ENCODE measurements around the gene CD44. TPM values are rescaled to one million over a fixed set of nuclear protein-coding genes. Genes with fewer than 3 reads are reported as not detected.

CD44 gene
- total RNA-seq, 1 donor from 2014 or later: 0.65 TPM

DNA sequence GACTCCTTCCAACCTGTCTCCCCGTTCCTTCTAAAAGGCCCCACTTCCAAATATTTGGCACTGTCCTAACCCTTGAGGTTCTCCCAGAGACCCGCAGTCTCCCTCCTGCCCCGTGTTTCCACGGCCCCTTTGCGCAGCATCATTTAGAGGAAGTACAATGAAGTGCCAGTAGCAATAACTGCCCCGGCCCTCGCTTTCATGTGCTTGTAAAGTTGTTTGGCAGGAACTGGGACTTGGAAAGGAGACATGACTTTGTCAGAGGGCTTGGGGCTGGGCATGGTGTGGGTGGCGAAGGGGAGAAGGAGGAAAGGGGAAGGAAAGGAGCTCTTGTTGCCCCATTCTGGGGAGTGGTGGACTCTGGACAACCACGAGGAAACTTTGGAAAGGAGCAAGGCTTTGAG lies 2.6 kb downstream of the CD44 start:
- Mint-ChIP-seq H3K27ac (ENCODE audit: unreplicated experiment) (no peak overlapping the region), H3K4me3 (no peak overlapping the region), H3K36me3 (ENCODE audit: low read depth) (peaks cover 4% of the 10 kb centered on the region), H3K4me1 (peaks cover 13% of the 10 kb centered on the region), H3K27me3 (ENCODE audit: low read depth) (peaks cover 63% of the 10 kb centered on the region), H3K9me3 (no peaks in the 10 kb centered on the region)
- TF ChIP-seq, protein P1, sequence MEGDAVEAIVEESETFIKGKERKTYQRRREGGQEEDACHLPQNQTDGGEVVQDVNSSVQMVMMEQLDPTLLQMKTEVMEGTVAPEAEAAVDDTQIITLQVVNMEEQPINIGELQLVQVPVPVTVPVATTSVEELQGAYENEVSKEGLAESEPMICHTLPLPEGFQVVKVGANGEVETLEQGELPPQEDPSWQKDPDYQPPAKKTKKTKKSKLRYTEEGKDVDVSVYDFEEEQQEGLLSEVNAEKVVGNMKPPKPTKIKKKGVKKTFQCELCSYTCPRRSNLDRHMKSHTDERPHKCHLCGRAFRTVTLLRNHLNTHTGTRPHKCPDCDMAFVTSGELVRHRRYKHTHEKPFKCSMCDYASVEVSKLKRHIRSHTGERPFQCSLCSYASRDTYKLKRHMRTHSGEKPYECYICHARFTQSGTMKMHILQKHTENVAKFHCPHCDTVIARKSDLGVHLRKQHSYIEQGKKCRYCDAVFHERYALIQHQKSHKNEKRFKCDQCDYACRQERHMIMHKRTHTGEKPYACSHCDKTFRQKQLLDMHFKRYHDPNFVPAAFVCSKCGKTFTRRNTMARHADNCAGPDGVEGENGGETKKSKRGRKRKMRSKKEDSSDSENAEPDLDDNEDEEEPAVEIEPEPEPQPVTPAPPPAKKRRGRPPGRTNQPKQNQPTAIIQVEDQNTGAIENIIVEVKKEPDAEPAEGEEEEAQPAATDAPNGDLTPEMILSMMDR (conservative IDR thresholded peaks at IDR 0.05): no peak
- DNase-seq (ENCODE audit: low read depth, low spot score): no peak

DNA sequence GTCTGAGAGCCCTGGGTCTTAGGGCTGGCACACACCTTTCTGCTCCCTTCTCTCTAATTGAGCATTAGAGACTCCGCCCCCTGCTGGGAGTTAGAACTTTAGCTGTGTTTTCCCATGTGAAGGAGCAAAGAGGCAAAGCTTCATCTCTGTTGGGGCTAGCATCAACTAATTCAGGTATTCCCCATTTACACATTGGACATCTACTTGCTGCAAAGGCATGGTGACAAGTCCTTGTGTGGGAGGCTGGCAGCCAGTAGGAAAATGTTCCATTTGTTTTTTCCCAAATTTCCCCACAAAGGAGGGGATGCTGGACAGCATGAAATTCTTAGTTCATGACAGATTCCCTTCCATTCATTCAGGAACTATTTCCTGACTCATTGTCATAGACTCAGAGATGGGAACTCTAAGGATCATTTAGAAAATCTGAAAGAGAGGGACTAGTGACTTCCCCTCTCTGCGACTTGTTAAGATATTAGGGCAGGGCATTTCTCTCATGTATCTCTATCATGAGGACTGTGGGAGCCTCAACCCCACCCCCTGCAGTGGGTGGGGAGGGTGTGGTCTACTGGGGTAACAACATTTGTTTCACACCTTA lies 3.6 kb downstream of the CD44 start:
- peaks cover 4% of the 10 kb centered on the region for H3K36me3 Mint-ChIP-seq (ENCODE audit: low read depth)
- H3K27me3 Mint-ChIP-seq (ENCODE audit: low read depth): peaks cover 55% of the 10 kb centered on the region
- H3K9me3 Mint-ChIP-seq: no peaks in the 10 kb centered on the region
- TF ChIP-seq, protein P1 (conservative IDR thresholded peaks at IDR 0.05): no peak
- no peak for DNase-seq (ENCODE audit: low read depth, low spot score)
- H3K27ac Mint-ChIP-seq (ENCODE audit: unreplicated experiment): no peak overlapping the region
- H3K4me3 Mint-ChIP-seq: no peak overlapping the region
- peaks cover 13% of the 10 kb centered on the region for H3K4me1 Mint-ChIP-seq

DNA sequence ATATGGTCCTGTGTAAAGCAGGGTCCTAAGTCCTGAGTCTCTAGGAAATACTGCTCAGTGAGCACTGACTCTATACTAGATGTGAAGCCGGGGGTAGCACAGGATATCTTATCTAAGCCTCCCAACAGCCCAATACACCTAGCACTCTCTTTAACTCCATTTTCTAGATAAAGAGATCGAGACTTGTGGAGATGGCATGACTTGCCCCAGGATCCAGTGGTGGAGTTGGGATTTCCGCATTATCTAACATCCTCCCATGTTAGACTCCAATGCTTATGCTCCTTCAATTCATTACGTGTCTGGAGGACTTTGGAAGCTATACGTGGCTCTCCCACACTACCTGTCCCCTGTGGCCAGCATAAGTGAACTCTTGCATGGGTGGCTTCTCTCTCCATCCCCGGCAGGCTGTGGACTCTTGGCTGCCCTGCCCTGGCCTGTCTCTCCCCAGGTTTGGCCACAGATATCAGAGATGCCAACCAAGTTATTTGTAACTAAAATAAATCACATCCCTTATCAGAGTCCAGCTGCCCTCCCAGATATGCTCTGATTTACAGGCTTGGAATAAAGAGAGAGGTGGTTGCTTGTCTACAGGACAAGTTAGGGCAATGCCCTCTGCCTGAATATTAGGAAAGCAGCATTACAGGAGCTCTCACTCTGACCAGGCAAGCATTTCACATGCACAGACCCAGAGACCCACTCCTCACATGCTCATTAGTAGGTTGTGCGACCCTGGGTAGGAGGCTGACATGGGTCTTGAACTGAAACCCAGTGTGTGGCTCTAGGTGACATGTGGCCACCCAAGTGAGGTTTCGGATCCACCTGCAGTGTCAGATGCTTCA lies 4.5 kb downstream of the CD44 start:
- TF ChIP-seq, protein P1 (conservative IDR thresholded peaks at IDR 0.05): no peak
- H3K4me3 Mint-ChIP-seq: no peak overlapping the region
- no peak overlapping the region for H3K27ac Mint-ChIP-seq (ENCODE audit: unreplicated experiment)
- H3K36me3 Mint-ChIP-seq (ENCODE audit: low read depth): no peaks in the 10 kb centered on the region
- DNase-seq (ENCODE audit: low read depth, low spot score): no peak
- no peaks in the 10 kb centered on the region for H3K9me3 Mint-ChIP-seq
- H3K27me3 Mint-ChIP-seq (ENCODE audit: low read depth): peaks cover 46% of the 10 kb centered on the region
- H3K4me1 Mint-ChIP-seq: peaks cover 7% of the 10 kb centered on the region

DNA sequence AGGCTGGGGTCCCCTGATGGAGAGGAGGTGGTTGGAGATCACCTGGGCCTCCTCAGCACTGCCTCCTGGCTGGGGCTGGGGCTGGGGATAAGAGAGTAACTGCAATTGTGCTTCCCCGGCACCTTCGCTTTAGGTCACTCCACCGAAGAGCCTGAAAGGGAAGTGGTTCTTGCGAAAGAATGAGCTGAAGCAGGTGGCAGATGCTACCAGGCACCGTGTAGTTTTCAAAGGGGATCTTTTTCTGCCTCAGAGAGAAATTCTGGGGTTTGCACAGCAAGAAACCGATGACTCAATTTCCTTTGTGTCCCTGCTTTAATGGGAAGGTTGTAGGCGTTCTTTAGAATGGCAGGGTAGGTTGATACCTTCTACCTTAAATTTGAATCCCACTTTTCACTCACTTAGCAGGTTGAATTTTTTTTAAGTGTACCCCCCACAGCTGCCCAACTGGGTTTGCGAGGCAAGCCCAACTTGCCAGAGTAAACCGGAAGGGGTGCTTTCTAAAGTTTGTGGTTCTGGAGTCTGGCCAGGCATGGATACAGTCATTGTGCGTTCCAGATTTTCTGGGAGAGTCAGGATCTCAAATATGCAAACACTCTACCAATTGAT lies 5.3 kb downstream of the CD44 start:
- TF ChIP-seq, protein P1 (conservative IDR thresholded peaks at IDR 0.05): no peak
- Mint-ChIP-seq H3K27ac (ENCODE audit: unreplicated experiment) (no peak overlapping the region), H3K4me3 (no peak overlapping the region), H3K36me3 (ENCODE audit: low read depth) (no peaks in the 10 kb centered on the region), H3K9me3 (no peaks in the 10 kb centered on the region), H3K27me3 (ENCODE audit: low read depth) (peaks cover 38% of the 10 kb centered on the region), H3K4me1 (peaks cover 4% of the 10 kb centered on the region)
- no peak for DNase-seq (ENCODE audit: low read depth, low spot score)

DNA sequence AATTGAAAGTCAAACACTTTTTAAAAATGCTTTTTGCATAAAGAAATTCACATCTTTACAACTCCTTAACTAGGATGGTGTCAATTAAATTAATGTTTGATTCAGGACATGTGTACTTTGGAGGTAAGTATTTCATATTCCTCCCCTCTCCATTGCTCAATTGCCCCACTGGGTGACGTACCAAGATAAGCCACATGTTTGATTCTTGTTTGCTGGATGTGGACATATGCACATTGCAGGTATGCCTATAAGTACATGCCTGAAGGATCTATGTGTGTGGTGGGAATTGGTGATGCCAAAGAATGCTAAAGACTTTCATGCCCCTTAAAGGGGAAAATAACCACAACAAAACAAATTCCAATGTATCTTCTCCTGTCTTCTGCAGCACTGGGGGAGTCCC lies 5.8 kb downstream of the CD44 start:
- H3K27me3 Mint-ChIP-seq (ENCODE audit: low read depth): peaks cover 33% of the 10 kb centered on the region
- no peaks in the 10 kb centered on the region for H3K36me3 Mint-ChIP-seq (ENCODE audit: low read depth)
- H3K9me3 Mint-ChIP-seq: no peaks in the 10 kb centered on the region
- no peak for DNase-seq (ENCODE audit: low read depth, low spot score)
- no peaks in the 10 kb centered on the region for H3K4me1 Mint-ChIP-seq
- no peak overlapping the region for H3K4me3 Mint-ChIP-seq
- TF ChIP-seq, protein P1 (conservative IDR thresholded peaks at IDR 0.05): no peak
- no peak overlapping the region for H3K27ac Mint-ChIP-seq (ENCODE audit: unreplicated experiment)
